Tibial nerve (tissue), 3 donors: ENCODE results near the gene GABBR2.

Experiments
- CTCF ChIP-seq, 5 experiments: fragments of 200-600 bp in 3 of 5; fragments of 450-650 bp in 2 of 5; sonication (generic) in 3 of 5; IDR thresholded peaks; one replicate each; pipeline ENCODE4 v1.5.1; 2016 to 2019; ENCODE audit warnings: antibody characterized with exemption in 5 of 5, mild to moderate bottlenecking in 3 of 5, moderate library complexity in 2 of 5
- POLR2A ChIP-seq, 2 donors: fragments of 450-650 bp; IDR thresholded peaks; one replicate each; pipeline ENCODE4 v1.6.1; 2017; ENCODE audit warnings: antibody characterized with exemption in 2 of 2, mild to moderate bottlenecking in 2 of 2, moderate library complexity in 2 of 2

GRCh38 chr9:98491231-98491651 lies 217.5 kb downstream of the GABBR2 start:
- TF ChIP-seq CTCF (IDR thresholded peaks at IDR 0.05) (no peak), POLR2A (IDR thresholded peaks at IDR 0.05) (no peak)
